COLO668 (cell line): Measurements from ENCODE around the gene NAALAD2.
A peak's percentile ranks its signal among the peaks of the same experiment; 100 is the strongest.
"Not testable (repeated sequence)": the region's sequence is repeated elsewhere in the genome, so short reads cannot be mapped to it uniquely, and the experiment has no call there.

ENCODE experiments used
- DNase-seq: peaks from one replicate; lab custom pipeline; 2025; ENCODE audit not compliant: unreplicated experiment; lab: John Stamatoyannopoulos, UW

The NAALAD2 gene

DNA sequence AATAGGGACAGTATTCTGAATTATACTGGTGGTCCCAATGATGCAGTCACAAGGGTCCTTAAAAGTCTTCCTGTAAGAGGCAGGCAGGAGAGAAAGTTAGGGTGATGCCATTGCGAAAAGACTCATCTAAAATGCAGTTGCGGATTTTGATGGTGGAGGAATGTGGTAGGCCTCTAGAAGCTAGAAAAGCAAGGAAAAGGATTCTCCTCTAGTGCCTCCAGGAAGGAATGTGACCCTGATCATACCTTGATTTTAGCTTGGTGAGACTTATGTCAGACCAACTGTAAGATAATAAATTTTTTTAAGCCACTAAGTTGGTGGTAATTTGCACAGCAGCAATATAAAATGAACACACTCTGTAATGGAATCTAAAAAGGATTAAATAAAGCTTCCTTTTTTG, 54.5 kb downstream of the NAALAD2 start:
- DNase-seq = no peak

DNA sequence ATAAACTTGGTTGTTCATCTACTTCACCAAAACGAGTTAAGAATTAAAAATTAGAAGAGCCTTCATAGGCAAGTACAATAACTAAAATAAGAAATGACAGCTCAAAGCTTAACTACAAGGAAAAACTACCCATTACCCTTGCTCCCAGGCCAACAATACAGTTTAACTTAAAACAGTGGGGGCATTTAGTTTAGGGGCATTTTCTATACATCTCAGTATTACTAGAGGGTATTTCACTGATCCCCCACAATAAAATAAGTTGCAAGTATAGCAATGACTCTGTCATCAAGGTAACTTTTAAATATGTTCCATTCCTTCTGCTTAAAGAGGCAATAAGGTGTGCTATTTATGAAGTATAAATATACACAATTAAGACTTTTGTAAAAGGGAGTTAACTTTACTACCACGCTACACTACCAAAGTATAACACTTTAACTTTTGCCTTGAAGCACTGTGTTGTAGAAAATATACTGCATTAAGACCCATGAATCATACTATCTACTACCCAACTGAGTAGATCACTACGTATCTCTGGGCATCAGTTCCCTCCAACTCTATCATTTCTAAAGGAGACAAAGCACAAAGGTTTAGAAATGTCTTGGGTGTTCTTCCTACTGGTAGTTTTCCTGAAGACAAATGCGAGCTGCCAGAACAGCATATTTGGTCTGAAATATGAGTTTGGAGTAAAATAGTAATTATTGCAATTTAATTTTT, 58.6 kb downstream of the NAALAD2 start:
- no peak for DNase-seq

- DNase-seq = no peak
Measured at GRCh38 chr11:90197377-90197776, 62.9 kb downstream of the NAALAD2 start.

DNA sequence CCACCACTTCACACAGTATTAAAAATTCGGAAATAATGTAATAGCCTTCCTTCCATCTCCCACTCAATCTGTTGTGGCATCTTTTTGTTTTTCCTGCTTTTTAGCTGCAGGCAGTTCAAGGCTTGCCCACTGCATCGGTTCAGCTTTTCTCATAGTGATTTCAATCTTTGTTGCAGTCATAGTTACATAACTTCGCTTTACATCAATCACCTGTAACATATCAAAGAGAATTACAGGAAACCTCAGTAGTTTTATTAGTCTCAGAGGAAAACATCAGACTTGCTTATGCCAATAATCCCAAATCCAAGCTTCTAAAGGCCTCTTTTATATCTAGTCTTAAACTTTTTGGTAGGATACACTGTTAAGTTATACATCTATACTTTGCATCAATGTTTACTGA, 67.9 kb downstream of the NAALAD2 start:
- no peak for DNase-seq

DNA sequence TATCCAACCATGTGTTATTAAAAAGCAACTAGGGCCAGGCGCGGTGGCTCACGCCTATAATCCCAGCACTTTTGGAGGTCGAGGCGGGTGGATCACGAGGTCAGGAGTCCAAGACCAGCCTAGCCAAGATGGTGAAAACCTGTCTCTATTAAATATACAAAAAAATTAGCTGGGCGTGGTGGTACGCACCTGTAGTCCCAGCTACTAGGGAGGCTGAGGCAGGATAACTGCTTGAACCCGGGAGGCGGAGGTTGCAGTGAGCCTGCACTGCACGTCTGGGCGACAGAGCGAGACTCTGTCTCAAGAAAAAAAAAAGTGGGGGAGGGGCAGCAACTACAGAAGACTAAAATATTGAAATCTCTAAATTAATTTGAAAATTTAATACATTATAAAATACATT, 69.9 kb downstream of the NAALAD2 start:
- DNase-seq = no peak

DNA sequence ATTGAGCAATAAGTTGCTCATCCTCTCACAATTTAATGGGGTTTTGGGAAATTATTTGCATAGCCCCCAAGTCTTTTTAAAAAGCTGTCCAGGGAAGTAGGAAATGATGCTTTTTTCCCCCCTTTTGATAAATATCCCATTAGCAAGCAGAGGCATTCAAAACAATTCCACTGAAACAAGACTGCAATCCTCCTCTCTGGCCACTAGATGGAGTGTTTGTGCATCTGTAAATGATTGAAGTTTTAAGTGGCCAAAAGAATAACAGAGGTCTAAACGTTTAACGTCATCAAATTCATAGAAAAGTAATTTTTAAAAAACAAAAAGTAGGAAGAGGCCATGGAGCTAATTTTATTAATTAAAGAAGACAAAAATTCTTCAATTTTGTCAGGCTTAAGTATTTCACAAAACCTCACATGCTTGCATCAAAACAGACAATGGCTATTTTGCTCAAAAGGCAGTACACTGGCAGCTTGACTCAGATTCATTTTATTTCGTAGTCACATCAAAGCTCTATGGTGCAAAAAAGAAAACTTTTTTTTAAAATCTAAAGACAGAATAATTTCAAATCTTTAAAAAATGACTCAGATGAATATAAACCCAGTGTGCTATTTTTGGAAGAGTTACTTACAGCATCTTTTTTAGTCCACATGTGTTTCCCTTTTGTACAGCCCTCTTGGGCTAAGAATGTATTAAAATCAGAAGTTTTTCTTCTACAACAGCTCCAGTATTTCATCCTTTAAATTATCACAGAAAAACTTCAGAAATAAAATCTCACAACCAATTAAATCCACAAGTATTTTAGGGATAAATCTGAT, 70.6 kb downstream of the NAALAD2 start:
- peak; percentile 4 for DNase-seq

DNA sequence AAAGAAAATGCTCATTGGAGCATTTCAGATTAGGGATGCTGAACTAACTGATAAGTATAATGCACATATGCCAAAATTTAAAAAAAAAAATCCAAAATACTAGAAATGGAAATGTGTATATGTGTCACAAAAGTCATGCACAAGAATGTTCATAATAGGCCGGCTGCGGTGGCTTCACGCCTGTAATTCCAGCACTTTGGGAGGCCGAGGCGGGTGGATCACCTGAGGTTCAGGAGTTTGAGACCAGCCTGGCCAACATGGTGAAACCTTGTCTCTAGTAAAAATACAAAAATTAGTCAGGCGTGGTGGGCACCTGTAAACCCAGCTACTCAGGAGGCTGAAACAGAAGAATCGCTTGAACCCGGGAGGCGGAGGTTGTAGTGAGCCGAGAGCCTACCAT, 73.5 kb downstream of the NAALAD2 start:
- not testable (repeated sequence) for DNase-seq

GRCh38 chr11:90208857-90209256, 74.4 kb downstream of the NAALAD2 start:
- no peak for DNase-seq

DNA sequence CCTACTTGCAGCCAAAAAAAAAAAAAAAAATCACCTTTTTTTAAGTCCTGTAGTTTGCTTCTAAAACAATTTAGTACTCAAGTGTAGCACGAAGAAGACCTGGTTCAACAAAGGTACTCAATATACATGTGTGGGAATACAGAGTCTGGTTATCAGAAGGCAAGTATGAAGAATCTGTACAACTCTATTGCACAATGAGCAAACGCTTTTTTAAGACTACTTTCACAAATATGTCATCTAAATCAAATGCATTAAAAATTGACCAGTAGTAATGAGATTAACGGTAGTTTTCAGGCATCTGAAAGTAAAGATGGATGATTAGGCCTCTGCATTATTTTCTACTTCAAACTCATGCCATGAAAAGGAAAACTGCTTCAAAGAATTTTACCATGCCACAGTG, 78.9 kb downstream of the NAALAD2 start:
- no peak for DNase-seq

GRCh38 chr11:90216611-90217010, 82.1 kb downstream of the NAALAD2 start:
- no peak for DNase-seq

DNA sequence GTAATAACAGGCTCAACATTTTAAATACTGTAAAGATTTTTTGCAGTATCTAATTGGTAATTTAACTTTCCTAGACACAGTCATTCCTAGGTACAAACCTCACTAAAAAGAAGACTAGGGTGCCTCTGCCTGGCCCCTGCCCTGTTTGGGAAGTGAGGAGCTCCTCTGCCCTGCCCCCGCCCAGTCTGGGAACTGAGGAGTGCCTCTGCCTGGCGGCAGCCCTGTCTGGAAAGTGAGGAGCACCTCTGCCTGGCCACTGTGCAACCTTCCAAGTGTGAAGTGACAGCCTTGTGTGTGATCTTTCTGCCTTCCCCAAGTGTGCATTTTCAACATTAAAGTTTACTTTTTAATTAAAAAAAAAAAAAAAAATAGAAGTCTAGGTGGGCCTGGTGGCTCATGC, 84.1 kb downstream of the NAALAD2 start:
- DNase-seq = peak; percentile 7

DNA sequence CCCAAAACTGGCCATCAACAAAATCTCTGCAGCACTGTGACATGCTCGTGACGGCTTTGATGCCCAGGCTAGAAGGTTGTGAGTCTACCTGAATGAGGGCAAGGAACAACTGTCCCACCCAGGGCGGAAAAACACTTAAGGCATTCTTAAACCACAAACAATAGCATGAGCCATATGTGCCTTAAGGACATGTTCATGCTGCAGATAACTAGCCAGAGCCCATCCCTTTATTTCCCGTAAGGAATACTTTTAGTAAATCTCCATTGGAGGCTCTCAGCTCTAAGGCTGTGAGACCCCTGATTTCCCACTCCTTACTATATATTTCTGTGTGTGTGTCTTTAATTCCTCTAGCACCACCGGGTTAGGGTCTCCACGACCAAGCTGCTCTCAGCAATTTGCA, 85.0 kb downstream of the NAALAD2 start:
- no peak for DNase-seq

- DNase-seq = no peak
Measured at GRCh38 chr11:90220391-90220790, 85.9 kb downstream of the NAALAD2 start.

GRCh38 chr11:90221803-90222458, 87.5 kb downstream of the NAALAD2 start:
- no peak for DNase-seq

- peak; percentile 90 for DNase-seq
Measured at GRCh38 chr11:90222459-90223247, 88.2 kb downstream of the NAALAD2 start, which contains the start of gene CHORDC1. Gene CHORDC1, minus strand, starts transcription at chr11:90223049. Its CDS starts 95 bp downstream, at chr11:90222954.

DNA sequence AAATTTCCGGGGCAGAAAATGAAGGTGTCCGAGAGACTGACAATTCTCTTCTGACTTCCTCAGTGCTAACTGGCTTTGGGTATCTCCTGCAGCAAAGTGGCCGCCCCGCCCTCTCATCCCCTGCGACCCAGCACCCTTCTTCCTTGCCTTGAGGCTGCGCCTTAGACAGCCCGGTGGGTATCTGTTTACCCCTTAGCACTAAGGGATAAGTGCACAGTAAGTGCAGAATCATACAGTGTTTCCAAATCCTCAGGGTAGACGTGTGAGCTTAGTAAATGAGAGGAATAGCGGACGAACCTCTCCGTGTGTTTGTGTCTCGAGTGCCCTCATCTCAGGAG, 88.8 kb downstream of the NAALAD2 start:
- DNase-seq = no peak

GRCh38 chr11:90228056-90228455, 93.6 kb downstream of the NAALAD2 start:
- no peak for DNase-seq

- no peak for DNase-seq
Measured at GRCh38 chr11:90229791-90230190, 95.3 kb downstream of the NAALAD2 start.

DNA sequence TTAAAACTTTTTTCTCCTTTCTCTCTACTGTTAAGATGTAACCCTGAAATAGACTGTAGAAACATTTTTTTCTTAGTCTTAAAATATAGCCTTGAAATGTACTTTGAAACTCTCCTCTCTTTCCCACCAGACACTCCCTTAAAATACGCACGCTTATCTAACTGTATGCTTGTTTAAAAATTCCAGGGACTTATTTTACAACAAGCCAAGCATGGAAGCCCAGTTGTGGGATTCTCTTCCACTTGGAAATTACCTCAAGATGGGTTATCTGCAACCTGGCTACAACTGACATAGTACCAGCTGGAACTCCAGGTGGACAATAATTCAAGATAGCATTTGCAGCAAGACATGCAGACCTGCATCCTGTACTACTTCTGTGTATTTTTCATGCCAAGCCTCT, 100.5 kb downstream of the NAALAD2 start:
- no peak for DNase-seq

GRCh38 chr11:90235526-90235925, 101.1 kb downstream of the NAALAD2 start:
- DNase-seq = no peak

- DNase-seq = no peak
Measured at GRCh38 chr11:90237004-90237403, 102.5 kb downstream of the NAALAD2 start.
